SHP77 treated with DMSO at 0.1 percent for 48 hours (cell line): ENCODE data around the gene LEMD1.

Experiments
- DNase-seq: peaks from one replicate; lab custom pipeline; 2025; lab: John Stamatoyannopoulos, UW

Gene LEMD1

GRCh38 chr1:205354259-205355074 lies 67.4 kb downstream of the LEMD1 start:
- no peak for DNase-seq

- no peak for DNase-seq
Observed at GRCh38 chr1:205353612-205354011, 68.2 kb downstream of the LEMD1 start.

GRCh38 chr1:205353191-205353590 lies 68.7 kb downstream of the LEMD1 start:
- DNase-seq: no peak

GRCh38 chr1:205351984-205352713 lies 69.7 kb downstream of the LEMD1 start:
- peak; percentile 24 for DNase-seq

- no peak for DNase-seq
Observed at GRCh38 chr1:205350691-205351141, 71.1 kb downstream of the LEMD1 start.

- no peak for DNase-seq
Observed at GRCh38 chr1:205350124-205350523, 71.7 kb downstream of the LEMD1 start.

GRCh38 chr1:205348554-205349487 lies 73.0 kb downstream of the LEMD1 start:
- no peak for DNase-seq

- DNase-seq: no peak
Observed at GRCh38 chr1:205346956-205347574, 74.8 kb downstream of the LEMD1 start.

GRCh38 chr1:205345761-205346160 lies 76.1 kb downstream of the LEMD1 start:
- no peak for DNase-seq

GRCh38 chr1:205344066-205344928 lies 77.6 kb downstream of the LEMD1 start:
- DNase-seq: no peak

GRCh38 chr1:205343431-205344065 lies 78.3 kb downstream of the LEMD1 start:
- DNase-seq: no peak

- DNase-seq: no peak
Observed at GRCh38 chr1:205342986-205343385, 78.9 kb downstream of the LEMD1 start.

- DNase-seq: no peak
Observed at GRCh38 chr1:205340676-205341075, 81.2 kb downstream of the LEMD1 start.

- DNase-seq: no peak
Observed at GRCh38 chr1:205339717-205340116, 82.1 kb downstream of the LEMD1 start.

GRCh38 chr1:205339197-205339702 lies 82.6 kb downstream of the LEMD1 start:
- no peak for DNase-seq

GRCh38 chr1:205338011-205338410 lies 83.8 kb downstream of the LEMD1 start:
- no peak for DNase-seq

- no peak for DNase-seq
Observed at GRCh38 chr1:205337481-205337880, 84.4 kb downstream of the LEMD1 start.

- DNase-seq: peak; percentile 61
Observed at GRCh38 chr1:205335692-205336091, 86.2 kb downstream of the LEMD1 start.

- DNase-seq: no peak
Observed at GRCh38 chr1:205332015-205332791, 89.7 kb downstream of the LEMD1 start.
